ENCODE measurements around the gene MAMDC4.
"Not testable (repeated sequence)": the region's sequence is repeated elsewhere in the genome, so short reads cannot be mapped to it uniquely, and the experiment has no call there.

The MAMDC4 gene

DNA sequence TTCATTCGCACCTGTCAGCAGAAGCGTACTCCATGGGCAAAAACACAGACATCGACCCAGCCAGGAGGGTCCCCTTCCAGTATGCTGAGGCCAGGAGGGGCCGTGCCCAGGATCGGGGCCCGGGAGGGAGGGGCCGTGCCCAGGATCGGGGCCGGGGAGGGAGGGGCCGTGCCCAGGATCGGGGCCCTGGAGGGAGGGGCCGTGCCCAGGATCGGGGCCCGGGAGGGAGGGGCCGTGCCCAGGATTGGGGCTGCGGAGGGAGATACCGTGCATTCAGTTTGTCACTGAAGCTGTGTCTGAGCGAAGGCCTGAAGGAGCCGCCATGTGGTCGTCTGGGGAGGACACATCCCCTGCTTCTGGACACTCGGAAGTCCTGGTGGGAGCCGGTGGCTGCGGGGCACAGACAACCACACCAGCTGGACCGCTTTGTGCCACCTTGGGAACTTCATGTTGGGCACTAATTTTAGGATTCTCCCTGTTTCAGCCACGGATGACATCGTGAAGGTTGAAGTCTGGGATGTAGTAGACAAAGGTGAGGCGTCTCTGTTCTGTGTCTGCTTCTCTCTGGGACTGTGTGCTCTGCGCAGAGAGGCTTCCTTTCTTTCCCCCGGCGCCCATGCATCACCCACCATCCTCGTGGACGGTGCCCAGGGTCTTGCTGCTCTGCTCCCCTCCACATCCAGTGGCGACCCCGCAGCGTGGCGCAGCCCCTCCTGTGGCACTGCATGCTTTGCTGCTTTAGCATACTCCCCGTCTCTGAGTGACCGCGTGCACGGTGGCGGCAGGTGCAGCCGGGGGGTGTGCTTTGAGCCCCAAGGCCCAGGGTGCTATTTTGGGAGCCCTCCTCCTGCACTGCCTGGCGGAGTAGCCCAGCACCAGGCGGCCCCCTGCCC is 26.6 kb upstream of the MAMDC4 start:
- DNase-seq = no peak

- DNase-seq = no peak
Measured at GRCh38 chr9:136826188-136826541, 26.0 kb upstream of the MAMDC4 start.

- DNase-seq = no peak
Measured at GRCh38 chr9:136826703-136827582, 25.2 kb upstream of the MAMDC4 start.

DNA sequence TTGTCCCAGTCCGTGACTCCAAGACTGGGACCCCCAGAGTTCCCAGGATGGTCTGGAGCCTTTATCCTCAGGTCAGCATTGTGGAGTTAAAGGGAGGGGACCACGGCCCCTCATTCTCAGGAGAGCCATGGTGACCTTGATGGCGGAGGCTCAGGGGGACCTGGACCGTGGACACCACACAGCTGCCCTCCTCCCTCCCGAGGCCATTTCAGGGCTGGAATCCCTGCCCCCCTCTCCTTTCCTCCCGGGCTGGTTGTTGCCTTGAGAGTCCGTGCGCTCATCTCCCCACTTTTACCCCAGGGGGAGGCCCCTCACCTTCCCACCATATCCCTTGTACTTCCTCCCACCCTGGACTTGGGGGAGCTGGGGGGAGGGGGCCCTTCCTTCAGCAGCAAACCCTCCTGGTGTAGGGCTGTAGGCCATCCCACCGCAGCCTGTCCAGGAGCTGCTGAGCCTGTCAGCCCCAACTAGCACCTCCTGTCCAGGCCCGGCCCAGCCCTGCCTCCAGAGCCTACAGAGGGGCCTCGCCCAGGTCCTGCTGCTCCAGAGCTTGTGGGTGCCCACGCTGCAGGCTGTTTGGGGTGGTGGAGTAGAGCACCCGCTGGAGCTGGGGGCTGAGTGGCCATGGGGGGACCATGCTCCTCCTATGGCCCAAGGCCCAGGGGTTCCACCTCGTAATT is 24.2 kb upstream of the MAMDC4 start:
- no peak for DNase-seq

DNA sequence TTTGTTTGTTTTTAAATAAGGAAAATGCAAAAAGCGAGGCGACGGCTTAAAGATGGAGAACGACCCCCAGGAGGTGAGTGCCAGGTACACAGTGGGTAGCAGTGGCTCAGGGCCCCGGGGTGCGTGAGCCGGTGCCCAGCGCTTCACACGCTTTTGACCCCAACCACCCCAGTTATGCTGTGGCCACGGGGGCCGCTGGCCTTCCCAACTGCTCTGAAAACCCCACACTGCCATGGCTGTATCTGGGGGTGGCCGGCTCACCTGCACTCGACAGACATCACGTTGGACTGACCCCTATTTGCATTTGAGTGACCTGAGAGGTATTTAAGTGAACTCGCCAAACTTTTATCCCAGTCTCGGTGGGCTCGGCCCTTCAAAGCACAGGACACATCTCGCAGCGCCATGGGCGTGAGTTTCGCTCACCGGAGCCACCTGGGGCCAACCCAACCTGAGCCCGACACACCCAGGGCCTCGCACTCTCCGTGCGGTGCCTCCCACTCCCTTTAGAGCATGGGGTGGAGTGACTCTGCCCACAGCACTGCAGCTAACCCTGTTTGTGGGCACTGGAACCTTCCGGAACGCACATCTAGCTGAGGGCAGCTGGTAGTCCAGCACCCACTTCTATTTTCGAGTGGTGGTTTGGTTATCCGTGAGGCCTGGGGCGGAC is 23.5 kb upstream of the MAMDC4 start:
- no peak for DNase-seq

DNA sequence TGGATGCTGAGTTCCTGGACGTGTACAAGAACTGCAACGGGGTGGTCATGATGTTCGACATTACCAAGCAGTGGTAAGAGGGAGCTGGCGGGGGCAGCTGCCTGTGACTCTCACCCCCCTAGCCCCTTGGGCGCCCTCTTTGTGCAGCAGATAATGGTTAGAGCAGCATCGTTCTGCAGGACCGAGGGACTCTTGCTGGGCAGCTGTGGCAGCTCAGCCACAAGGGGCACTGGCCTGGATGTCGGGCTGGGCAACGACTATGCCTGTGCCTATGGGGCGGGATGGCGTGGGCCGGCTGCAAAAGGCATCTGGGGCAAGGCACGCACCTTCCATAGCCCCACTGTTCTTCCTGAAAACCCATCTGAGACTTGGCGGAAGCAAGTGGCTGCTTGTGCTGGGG is 22.7 kb upstream of the MAMDC4 start:
- no peak for DNase-seq

- no peak for DNase-seq
Measured at GRCh38 chr9:136829981-136830885, 21.9 kb upstream of the MAMDC4 start.

GRCh38 chr9:136831002-136831719 is 21.0 kb upstream of the MAMDC4 start:
- DNase-seq = no peak

DNA sequence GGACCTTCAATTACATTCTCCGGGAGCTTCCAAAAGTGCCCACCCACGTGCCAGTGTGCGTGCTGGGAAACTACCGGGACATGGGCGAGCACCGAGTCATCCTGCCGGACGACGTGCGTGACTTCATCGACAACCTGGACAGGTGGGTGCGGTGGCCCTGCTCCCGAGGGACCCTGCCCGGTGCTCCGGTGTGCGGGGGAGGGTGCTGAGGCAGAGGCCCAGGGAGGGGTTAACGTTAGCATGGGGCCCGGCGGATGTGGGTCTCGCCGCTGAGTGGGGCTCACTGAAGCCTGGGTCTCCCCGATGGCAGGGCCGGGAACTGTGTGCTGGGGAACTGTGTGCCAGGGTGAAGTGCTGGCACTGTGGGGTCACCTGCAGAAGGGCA is 20.4 kb upstream of the MAMDC4 start:
- DNase-seq = no peak

DNA sequence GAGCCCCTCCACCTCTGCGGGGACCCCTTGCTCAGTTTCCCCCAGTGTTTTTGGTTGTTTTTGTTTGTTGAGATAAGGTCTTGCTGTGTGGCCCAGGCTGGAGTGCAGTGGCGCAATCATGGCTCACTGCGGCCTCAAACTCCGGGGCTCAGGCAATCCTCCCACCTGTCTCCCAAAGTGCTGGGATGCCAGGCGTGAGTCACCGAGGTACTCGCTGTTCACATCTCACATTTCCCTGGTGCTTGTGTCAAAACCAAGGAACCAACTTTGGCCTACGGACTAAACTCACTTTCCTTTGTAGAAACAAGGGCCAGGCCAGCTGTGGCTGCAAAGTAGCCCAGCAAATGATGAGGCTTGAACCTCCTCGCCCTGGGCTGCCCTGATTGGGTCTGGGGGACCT is 19.6 kb upstream of the MAMDC4 start:
- DNase-seq = no peak

DNA sequence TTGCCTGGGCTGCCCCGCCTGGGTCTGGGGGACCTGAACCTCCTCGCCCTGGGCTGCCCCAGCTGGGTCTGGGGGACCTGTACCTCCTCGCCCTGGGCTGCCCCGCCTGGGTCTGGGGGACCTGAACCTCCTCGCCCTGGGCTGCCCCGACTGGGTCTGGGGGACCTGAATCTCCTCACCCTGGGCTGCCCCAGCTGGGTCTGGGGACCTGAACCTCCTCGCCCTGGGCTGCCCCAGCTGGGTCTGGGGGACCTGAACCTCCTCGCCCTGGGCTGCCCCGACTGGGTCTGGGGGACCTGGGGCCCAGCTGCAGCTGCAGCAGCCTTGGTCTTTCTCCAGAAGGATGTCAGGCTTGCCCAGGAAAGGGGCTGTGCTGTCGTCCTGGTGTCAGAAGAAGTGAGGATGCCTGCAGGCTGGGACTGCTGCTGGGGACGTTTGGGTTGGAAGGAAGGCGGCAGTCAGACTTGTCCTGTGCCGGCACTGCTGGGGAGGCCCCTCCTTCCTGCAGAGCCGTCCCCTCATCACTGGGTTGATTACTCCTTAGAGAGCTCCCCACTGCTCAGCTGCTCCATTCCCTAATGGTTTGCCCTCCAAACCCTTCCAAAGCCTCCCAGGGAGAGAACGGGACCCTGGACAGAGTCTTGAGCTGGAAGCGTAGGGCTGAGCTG is 18.6 kb upstream of the MAMDC4 start:
- not testable (repeated sequence) for DNase-seq

DNA sequence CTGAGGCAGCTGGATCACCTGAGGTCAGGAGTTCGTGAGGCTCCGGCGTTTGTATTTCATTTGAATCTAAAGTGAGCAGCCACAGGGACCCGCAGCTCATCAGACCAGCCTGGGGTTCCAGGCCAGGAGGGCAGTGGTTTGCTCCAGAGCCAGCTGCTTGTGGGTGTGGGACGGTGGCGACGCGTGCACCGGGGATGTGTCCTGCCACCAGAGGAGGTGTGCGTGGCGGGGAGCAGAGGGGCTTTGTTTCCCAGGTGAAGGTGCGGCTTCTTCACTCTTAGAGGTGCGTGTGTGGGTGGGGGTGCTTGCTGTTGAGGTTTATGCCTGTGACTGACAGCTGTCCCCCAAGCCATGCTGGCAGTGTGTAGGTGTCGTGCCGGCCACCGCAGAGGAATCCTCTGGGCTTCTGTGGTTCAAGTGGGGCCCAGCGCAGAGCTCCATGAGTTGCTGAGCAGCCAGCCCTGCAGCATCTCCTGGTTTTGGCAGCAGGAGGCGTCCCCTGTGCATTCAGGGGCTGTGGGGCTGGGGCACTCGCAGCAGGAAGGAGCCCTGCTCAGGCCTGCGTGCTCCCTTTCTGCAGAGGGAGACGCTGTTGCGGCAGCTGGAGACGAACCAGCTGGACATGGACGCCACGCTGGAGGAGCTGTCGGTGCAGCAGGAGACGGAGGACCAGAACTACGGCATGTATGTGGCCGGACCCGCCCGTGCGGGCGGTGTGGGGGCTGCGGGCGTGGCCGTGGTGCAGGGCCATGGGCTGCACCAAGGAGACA is 16.8 kb upstream of the MAMDC4 start:
- no peak for DNase-seq

DNA sequence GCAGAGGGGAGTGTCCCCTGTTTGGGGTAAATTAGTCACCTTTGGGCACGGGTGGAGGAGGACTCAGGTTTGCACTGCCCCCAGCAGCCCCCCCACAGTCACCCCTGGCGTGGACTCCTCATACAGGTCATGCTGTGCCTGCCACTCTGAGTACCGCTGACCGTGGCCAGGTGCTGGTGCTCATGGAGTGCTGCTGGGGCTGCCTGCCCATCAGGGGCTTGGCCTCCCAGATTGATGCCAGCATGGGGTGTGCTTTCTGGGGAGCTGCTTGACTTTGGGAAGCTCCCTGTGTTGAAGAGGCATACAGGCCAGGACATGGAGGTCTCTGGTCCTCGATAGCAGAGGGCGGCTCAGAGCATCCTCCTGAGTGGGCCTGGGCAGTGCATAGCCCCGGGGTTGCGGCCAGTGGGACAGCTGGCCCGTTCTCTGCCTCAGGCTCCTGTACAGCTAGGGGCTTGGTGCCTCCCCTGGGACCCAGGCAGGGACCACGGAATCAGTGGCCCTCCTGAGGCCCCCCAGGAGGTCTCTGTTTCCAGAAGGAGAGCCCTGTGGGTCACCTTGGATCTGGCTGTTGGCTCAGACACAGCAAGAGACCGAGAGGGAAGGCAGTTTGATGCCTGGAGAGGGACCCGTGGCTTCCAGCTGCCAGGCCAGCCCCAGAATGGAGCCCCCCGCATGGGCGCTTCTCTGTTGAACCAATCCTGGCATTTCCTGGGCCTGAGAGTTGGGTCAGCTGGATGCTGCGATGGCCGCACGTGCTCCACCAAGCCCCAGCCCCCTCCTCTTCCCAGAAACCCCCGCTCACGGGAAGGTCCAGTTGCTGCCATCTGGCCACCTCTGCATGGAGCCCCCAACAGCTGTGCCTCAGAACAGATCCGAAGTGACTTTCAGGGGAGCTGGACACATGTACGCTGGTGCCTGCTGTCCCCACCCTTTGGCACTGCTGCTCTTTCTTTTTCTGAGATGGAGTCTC is 15.9 kb upstream of the MAMDC4 start:
- DNase-seq = no peak

DNA sequence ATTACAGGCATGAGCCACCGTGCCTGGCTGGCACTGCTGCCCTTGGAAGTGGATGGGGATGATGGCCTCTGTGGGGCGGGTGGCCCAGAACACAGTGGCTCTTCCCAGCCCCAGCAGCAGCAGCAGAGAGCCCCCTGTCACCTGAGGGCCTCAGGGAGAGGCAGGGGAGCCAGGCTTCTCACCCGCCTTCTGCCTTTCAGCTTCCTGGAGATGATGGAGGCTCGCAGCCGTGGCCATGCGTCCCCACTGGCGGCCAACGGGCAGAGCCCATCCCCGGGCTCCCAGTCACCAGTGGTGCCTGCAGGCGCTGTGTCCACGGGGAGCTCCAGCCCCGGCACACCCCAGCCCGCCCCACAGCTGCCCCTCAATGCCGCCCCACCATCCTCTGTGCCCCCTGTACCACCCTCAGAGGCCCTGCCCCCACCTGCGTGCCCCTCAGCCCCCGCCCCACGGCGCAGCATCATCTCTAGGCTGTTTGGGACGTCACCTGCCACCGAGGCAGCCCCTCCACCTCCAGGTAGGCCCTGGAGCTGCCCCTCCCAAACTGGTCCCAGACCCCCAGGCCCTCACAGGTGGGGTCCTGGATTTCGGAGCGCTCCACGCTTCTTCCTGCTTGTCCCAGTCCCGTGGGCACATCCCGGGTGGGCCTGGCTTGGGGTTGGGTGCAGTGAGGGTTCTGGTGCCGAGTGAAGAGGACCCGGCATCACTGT is 14.8 kb upstream of the MAMDC4 start:
- DNase-seq = no peak

GRCh38 chr9:136837856-136838277 is 14.3 kb upstream of the MAMDC4 start:
- not testable (repeated sequence) for DNase-seq

DNA sequence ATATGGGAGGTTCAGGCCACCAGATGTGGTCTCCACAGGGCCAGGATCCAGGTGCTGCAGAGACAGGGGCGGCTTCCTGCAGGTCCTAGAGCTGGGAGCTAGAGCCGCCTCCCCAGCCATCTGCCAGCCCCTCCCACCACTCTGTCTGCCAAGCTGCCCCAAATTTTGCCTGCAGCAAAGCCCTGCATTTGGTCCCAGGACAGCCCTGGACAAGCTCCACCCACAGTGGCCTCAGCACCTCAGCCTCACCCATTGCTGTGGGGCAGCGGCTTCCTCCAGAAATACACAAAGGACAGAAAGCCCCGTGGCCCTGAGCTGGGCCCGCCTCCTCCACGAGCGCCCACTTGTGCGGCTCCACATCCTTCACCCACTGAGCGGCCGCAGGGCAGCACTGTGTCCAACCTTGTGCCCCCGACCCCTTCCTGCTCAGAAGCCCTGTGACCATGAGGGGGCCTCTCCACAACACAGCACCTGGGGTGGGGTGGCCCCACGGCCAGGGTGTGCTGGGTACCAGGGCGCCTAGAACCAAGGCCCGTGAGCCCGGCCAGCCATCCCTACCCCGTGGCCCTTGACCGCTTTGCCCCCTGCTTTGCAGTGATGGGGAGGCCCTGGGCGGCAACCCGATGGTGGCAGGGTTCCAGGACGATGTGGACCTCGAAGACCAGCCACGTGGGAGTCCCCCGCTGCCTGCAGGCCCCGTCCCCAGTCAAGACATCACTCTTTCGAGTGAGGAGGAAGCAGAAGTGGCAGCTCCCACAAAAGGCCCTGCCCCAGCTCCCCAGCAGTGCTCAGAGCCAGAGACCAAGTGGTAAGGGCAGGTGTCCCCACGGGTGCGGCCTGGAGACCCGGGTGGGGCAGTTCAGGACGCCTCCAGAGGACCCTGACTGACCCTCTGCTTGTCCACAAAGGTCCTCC is 13.6 kb upstream of the MAMDC4 start:
- no peak for DNase-seq

Data from DMS79 (cell line).